IPS DF 4.7 (cell line): Measurements from ENCODE around the gene AHSG.
"Not testable (repeated sequence)": the region's sequence is repeated elsewhere in the genome, so short reads cannot be mapped to it uniquely, and the experiment has no call there.

Experiments
- DNase-seq: peaks from one replicate; pipeline ENCODE4 v3.0.0-alpha.2; 2013; ENCODE audit warnings: low spot score; ENCODE audit errors: extremely low read depth

The AHSG gene

GRCh38 chr3:186612721-186613636, at the start of gene AHSG:
AHSG (plus strand) TSS chr3:186613060; CDS start chr3:186613142, 82 bp downstream.
- no peak for DNase-seq

- DNase-seq, result no peak
Observed at GRCh38 chr3:186564586-186564985, 48.3 kb upstream of the AHSG start.

GRCh38 chr3:186566772-186567071, 46.1 kb upstream of the AHSG start:
- DNase-seq, result no peak

- peak; percentile 51 for DNase-seq
Observed at GRCh38 chr3:186567072-186567921, 45.6 kb upstream of the AHSG start, which contains the start of gene TBCCD1. TBCCD1 (minus strand) TSS chr3:186567339; CDS start chr3:186564329, 3,010 bp downstream.

GRCh38 chr3:186569361-186569760, 43.5 kb upstream of the AHSG start:
- DNase-seq, result not testable (repeated sequence)

- no peak for DNase-seq
Observed at GRCh38 chr3:186569779-186570095, 43.1 kb upstream of the AHSG start.

GRCh38 chr3:186570096-186570940, 42.5 kb upstream of the AHSG start, which contains the start of gene DNAJB11:
DNAJB11 (plus strand) TSS chr3:186570720; CDS start chr3:186570898, 178 bp downstream.
- peak; percentile 99 for DNase-seq

GRCh38 chr3:186570941-186571643, 41.8 kb upstream of the AHSG start:
- no peak for DNase-seq

- no peak for DNase-seq
Observed at GRCh38 chr3:186571644-186572013, 41.2 kb upstream of the AHSG start.

GRCh38 chr3:186577521-186577920, 35.3 kb upstream of the AHSG start:
- no peak for DNase-seq

GRCh38 chr3:186580785-186581184, 32.1 kb upstream of the AHSG start:
- no peak for DNase-seq

GRCh38 chr3:186582541-186582940, 30.3 kb upstream of the AHSG start:
- DNase-seq, result no peak

- no peak for DNase-seq
Observed at GRCh38 chr3:186583831-186584230, 29.0 kb upstream of the AHSG start.

GRCh38 chr3:186586245-186586644, 26.6 kb upstream of the AHSG start:
- DNase-seq, result not testable (repeated sequence)

- no peak for DNase-seq
Observed at GRCh38 chr3:186587183-186587582, 25.7 kb upstream of the AHSG start.

GRCh38 chr3:186588632-186589031, 24.2 kb upstream of the AHSG start:
- no peak for DNase-seq

- DNase-seq, result no peak
Observed at GRCh38 chr3:186589121-186589520, 23.7 kb upstream of the AHSG start.

GRCh38 chr3:186589856-186590579, 22.8 kb upstream of the AHSG start:
- DNase-seq, result no peak

GRCh38 chr3:186590580-186591295, 22.1 kb upstream of the AHSG start:
- no peak for DNase-seq
